GM18873 (cell line): ENCODE results near the gene TREH.
"Not testable (repeated sequence)": the region's sequence is repeated elsewhere in the genome, so short reads cannot be mapped to it uniquely, and the experiment has no call there.

Experiments
- ATAC-seq: cut with Tn5 transposase; IDR thresholded peaks from one replicate; pipeline ENCODE4 v1.9.1; 2021; ENCODE audit warnings: mild to moderate bottlenecking, moderate library complexity, moderate number of reproducible peaks; ENCODE audit not compliant: unreplicated experiment, low FRiP score

TREH gene

GRCh38 chr11:118699506-118700220 lies 20.2 kb upstream of the TREH start:
- ATAC-seq = no peak

GRCh38 chr11:118697346-118697745 lies 17.9 kb upstream of the TREH start:
- no peak for ATAC-seq

- no peak for ATAC-seq
Observed at GRCh38 chr11:118696673-118697226, 17.3 kb upstream of the TREH start.

GRCh38 chr11:118694771-118695170 lies 15.3 kb upstream of the TREH start:
- no peak for ATAC-seq

- no peak for ATAC-seq
Observed at GRCh38 chr11:118694185-118694584, 14.7 kb upstream of the TREH start.

GRCh38 chr11:118691926-118692830 lies 12.7 kb upstream of the TREH start:
- ATAC-seq = no peak

- no peak for ATAC-seq
Observed at GRCh38 chr11:118690553-118691304, 11.3 kb upstream of the TREH start.

- ATAC-seq = peak; percentile 51
Observed at GRCh38 chr11:118689852-118690552, 10.6 kb upstream of the TREH start.

- ATAC-seq = no peak
Observed at GRCh38 chr11:118689503-118689851, 10.0 kb upstream of the TREH start.

GRCh38 chr11:118688851-118689502 lies 9.5 kb upstream of the TREH start:
- no peak for ATAC-seq

- ATAC-seq = not testable (repeated sequence)
Observed at GRCh38 chr11:118688339-118688738, 8.9 kb upstream of the TREH start.

GRCh38 chr11:118687906-118688305 lies 8.5 kb upstream of the TREH start:
- no peak for ATAC-seq

GRCh38 chr11:118684187-118684586 lies 4.7 kb upstream of the TREH start:
- ATAC-seq = no peak

- ATAC-seq = not testable (repeated sequence)
Observed at GRCh38 chr11:118682939-118683338, 3.5 kb upstream of the TREH start.

GRCh38 chr11:118682372-118682771 lies 2.9 kb upstream of the TREH start:
- no peak for ATAC-seq

GRCh38 chr11:118678908-118679307 lies 542 bp downstream of the TREH start:
- not testable (repeated sequence) for ATAC-seq

GRCh38 chr11:118677977-118678376 lies 1.5 kb downstream of the TREH start:
- no peak for ATAC-seq

GRCh38 chr11:118674082-118674435 lies 5.4 kb downstream of the TREH start:
- ATAC-seq = no peak

GRCh38 chr11:118673361-118674081 lies 5.9 kb downstream of the TREH start:
- ATAC-seq = no peak
